ENCODE measurements around the gene NFIB. TPM values are rescaled to one million over a fixed set of nuclear protein-coding genes. Genes with fewer than 3 reads are reported as not detected.

Gene NFIB
- polyA plus RNA-seq, 3 donors, result 19.9 to 22.1 (median 21.8) TPM

GRCh38 chr9:14080959-14081542 is 232.9 kb downstream of the NFIB start:
- no peak for DNase-seq (ENCODE audit: extremely low read depth in 1 of 11, low read depth in 9 of 11, low spot score in 4 of 11)

- DNase-seq (ENCODE audit: extremely low read depth in 1 of 11, low read depth in 9 of 11, low spot score in 4 of 11), result no peak
Observed at GRCh38 chr9:14079440-14079839, 234.5 kb downstream of the NFIB start.

- DNase-seq (ENCODE audit: extremely low read depth in 1 of 11, low read depth in 9 of 11, low spot score in 4 of 11), result no peak
Observed at GRCh38 chr9:14077672-14078071, 236.3 kb downstream of the NFIB start.

- no peak for DNase-seq (ENCODE audit: extremely low read depth in 1 of 11, low read depth in 9 of 11, low spot score in 4 of 11)
Observed at GRCh38 chr9:14075218-14075617, 238.7 kb downstream of the NFIB start.

GRCh38 chr9:14072850-14073249 is 241.1 kb downstream of the NFIB start:
- DNase-seq (ENCODE audit: extremely low read depth in 1 of 11, low read depth in 9 of 11, low spot score in 4 of 11), result no peak

- no peak for DNase-seq (ENCODE audit: extremely low read depth in 1 of 11, low read depth in 9 of 11, low spot score in 4 of 11)
Observed at GRCh38 chr9:14071484-14071883, 242.5 kb downstream of the NFIB start.

GRCh38 chr9:14068690-14069089 is 245.3 kb downstream of the NFIB start:
- no peak for DNase-seq (ENCODE audit: extremely low read depth in 1 of 11, low read depth in 9 of 11, low spot score in 4 of 11)

- DNase-seq (ENCODE audit: extremely low read depth in 1 of 11, low read depth in 9 of 11, low spot score in 4 of 11), result no peak
Observed at GRCh38 chr9:14066831-14067230, 247.1 kb downstream of the NFIB start.

- DNase-seq (ENCODE audit: extremely low read depth in 1 of 11, low read depth in 9 of 11, low spot score in 4 of 11), result no peak
Observed at GRCh38 chr9:14066032-14066431, 247.9 kb downstream of the NFIB start.

GRCh38 chr9:14064940-14065339 is 249.0 kb downstream of the NFIB start:
- DNase-seq (ENCODE audit: extremely low read depth in 1 of 11, low read depth in 9 of 11, low spot score in 4 of 11), result no peak

- peak in 4 of 11 donors; percentile 44 to 60 (median 45) for DNase-seq (ENCODE audit: extremely low read depth in 1 of 11, low read depth in 9 of 11, low spot score in 4 of 11)
Observed at GRCh38 chr9:14063756-14064155, 250.2 kb downstream of the NFIB start.

GRCh38 chr9:14062586-14063221 is 251.2 kb downstream of the NFIB start:
- no peak for DNase-seq (ENCODE audit: extremely low read depth in 1 of 11, low read depth in 9 of 11, low spot score in 4 of 11)

- no peak for DNase-seq (ENCODE audit: extremely low read depth in 1 of 11, low read depth in 9 of 11, low spot score in 4 of 11)
Observed at GRCh38 chr9:14061936-14062585, 251.9 kb downstream of the NFIB start.

GRCh38 chr9:14058325-14058688 is 255.6 kb downstream of the NFIB start:
- DNase-seq (ENCODE audit: extremely low read depth in 1 of 11, low read depth in 9 of 11, low spot score in 4 of 11), result no peak

- DNase-seq (ENCODE audit: extremely low read depth in 1 of 11, low read depth in 9 of 11, low spot score in 4 of 11), result no peak
Observed at GRCh38 chr9:14057368-14058324, 256.3 kb downstream of the NFIB start.

GRCh38 chr9:14056316-14056861 is 257.6 kb downstream of the NFIB start:
- DNase-seq (ENCODE audit: extremely low read depth in 1 of 11, low read depth in 9 of 11, low spot score in 4 of 11), result no peak

- DNase-seq (ENCODE audit: extremely low read depth in 1 of 11, low read depth in 9 of 11, low spot score in 4 of 11), result no peak
Observed at GRCh38 chr9:14054096-14054495, 259.8 kb downstream of the NFIB start.

- DNase-seq (ENCODE audit: extremely low read depth in 1 of 11, low read depth in 9 of 11, low spot score in 4 of 11), result no peak
Observed at GRCh38 chr9:14052359-14052758, 261.6 kb downstream of the NFIB start.

GRCh38 chr9:14051419-14051818 is 262.5 kb downstream of the NFIB start:
- no peak for DNase-seq (ENCODE audit: extremely low read depth in 1 of 11, low read depth in 9 of 11, low spot score in 4 of 11)
